ENCODE data around the gene EHD2.

DNA sequence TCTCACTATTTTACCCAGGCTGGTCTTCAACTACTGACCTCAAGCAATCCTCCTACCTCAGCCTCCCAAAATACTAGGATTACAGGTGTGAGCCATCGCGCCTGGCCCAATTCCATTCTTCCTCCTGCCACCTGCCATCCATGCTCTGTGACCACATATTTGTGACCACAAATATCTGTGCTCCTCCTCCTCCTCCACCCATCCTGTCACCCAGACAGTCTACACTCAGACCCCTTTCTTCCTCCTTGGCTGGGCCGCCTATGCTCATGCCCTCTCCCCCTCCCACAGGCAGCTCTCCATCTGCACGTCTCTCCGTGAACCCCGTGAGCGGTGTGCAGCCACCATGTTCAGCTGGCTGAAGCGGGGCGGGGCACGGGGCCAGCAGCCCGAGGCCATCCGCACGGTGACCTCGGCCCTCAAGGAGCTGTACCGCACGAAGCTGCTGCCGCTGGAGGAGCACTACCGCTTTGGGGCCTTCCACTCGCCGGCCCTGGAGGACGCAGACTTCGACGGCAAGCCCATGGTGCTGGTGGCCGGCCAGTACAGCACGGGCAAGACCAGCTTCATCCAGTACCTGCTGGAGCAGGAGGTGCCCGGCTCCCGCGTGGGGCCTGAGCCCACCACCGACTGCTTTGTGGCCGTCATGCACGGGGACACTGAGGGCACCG lies 3.2 kb downstream of the EHD2 start:
- TF ChIP-seq, protein P1, sequence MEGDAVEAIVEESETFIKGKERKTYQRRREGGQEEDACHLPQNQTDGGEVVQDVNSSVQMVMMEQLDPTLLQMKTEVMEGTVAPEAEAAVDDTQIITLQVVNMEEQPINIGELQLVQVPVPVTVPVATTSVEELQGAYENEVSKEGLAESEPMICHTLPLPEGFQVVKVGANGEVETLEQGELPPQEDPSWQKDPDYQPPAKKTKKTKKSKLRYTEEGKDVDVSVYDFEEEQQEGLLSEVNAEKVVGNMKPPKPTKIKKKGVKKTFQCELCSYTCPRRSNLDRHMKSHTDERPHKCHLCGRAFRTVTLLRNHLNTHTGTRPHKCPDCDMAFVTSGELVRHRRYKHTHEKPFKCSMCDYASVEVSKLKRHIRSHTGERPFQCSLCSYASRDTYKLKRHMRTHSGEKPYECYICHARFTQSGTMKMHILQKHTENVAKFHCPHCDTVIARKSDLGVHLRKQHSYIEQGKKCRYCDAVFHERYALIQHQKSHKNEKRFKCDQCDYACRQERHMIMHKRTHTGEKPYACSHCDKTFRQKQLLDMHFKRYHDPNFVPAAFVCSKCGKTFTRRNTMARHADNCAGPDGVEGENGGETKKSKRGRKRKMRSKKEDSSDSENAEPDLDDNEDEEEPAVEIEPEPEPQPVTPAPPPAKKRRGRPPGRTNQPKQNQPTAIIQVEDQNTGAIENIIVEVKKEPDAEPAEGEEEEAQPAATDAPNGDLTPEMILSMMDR (IDR thresholded peaks at IDR 0.05): no peak
- TF ChIP-seq POLR2A (IDR thresholded peaks at IDR 0.05): no peak
- TF ChIP-seq EP300 (IDR thresholded peaks at IDR 0.05): no peak
- no peak for TF ChIP-seq POLR2AphosphoS5 (IDR thresholded peaks at IDR 0.05)

All from gastroesophageal sphincter (tissue), 3 donors.